ENCODE measurements around the gene NFATC1. TPM values are rescaled to one million over a fixed set of nuclear protein-coding genes. Genes with fewer than 3 reads are reported as not detected.

Gene NFATC1
- total and polyA plus RNA-seq, 2 donors (not counting 1 experiment from before 2014, with no cell fraction given) = 0.92 to 4.3 TPM

- H3K4me1 ChIP-seq (ENCODE audit: control insufficient read depth, extremely low read depth, insufficient read depth, low read length) = no peaks in the 10 kb centered on the region
- H3K4me2 ChIP-seq (ENCODE audit: extremely low read depth, insufficient read depth, low read length) = no peak overlapping the region
- no peaks in the 10 kb centered on the region for H3K79me2 ChIP-seq (ENCODE audit: control insufficient read depth, insufficient read depth, low read length)
- DNase-seq (ENCODE audit: low read depth in 2 of 2) = no peak
- TF ChIP-seq EZH2 (IDR thresholded peaks at IDR 0.05; ENCODE audit: low read length, missing control alignments) (no peak), CTCF (conservative IDR thresholded peaks at IDR 0.05 in 1 of 2, IDR thresholded peaks at IDR 0.05 in 1 of 2; ENCODE audit: low read depth in 1 of 2, low read length in 2 of 2) (no peak)
- no peaks in the 10 kb centered on the region for H3K9me3 ChIP-seq (ENCODE audit: control insufficient read depth, insufficient read depth, low read depth, low read length)
- H3K36me3 ChIP-seq (ENCODE audit: control insufficient read depth, insufficient read depth, low read length) = no peaks in the 10 kb centered on the region
- H2AFZ ChIP-seq (ENCODE audit: low read length) = no peak overlapping the region
- H3K4me3 ChIP-seq (replicated peaks in 1 of 4; ENCODE audit: control extremely low read depth in 1 of 4, insufficient read depth in 1 of 4, low read depth in 3 of 4, low read length in 4 of 4) = no peak overlapping the region
- no peak overlapping the region for H3K27ac ChIP-seq (ENCODE audit: insufficient read depth, low read length)
- no peaks in the 10 kb centered on the region for H3K27me3 ChIP-seq (ENCODE audit: control insufficient read depth, insufficient read depth, low read length)
- H3K9ac ChIP-seq (ENCODE audit: insufficient read depth, low read length) = no peak overlapping the region
- H4K20me1 ChIP-seq (ENCODE audit: control insufficient read depth, extremely low read depth, insufficient read depth, low read length) = no peaks in the 10 kb centered on the region
Measured at GRCh38 chr18:79568543-79569205, 172.9 kb downstream of the NFATC1 start.

GRCh38 chr18:79569720-79570119 is 174.0 kb downstream of the NFATC1 start:
- H3K4me1 ChIP-seq (ENCODE audit: control insufficient read depth, extremely low read depth, insufficient read depth, low read length) = no peaks in the 10 kb centered on the region

More at GRCh38 chr18:79569720-79570119, 174.0 kb downstream of the NFATC1 start:
- Histone ChIP-seq H3K36me3 (ENCODE audit: control insufficient read depth, insufficient read depth, low read length) (no peaks in the 10 kb centered on the region), H3K9ac (ENCODE audit: insufficient read depth, low read length) (no peak overlapping the region), H3K79me2 (ENCODE audit: control insufficient read depth, insufficient read depth, low read length) (no peaks in the 10 kb centered on the region), H3K27ac (ENCODE audit: insufficient read depth, low read length) (no peak overlapping the region), H4K20me1 (ENCODE audit: control insufficient read depth, extremely low read depth, insufficient read depth, low read length) (no peaks in the 10 kb centered on the region), H3K9me3 (ENCODE audit: control insufficient read depth, insufficient read depth, low read depth, low read length) (no peaks in the 10 kb centered on the region), H3K4me3 (replicated peaks in 1 of 4; ENCODE audit: control extremely low read depth in 1 of 4, insufficient read depth in 1 of 4, low read depth in 3 of 4, low read length in 4 of 4) (no peak overlapping the region), H2AFZ (ENCODE audit: low read length) (no peak overlapping the region), H3K4me2 (ENCODE audit: extremely low read depth, insufficient read depth, low read length) (no peak overlapping the region), H3K27me3 (ENCODE audit: control insufficient read depth, insufficient read depth, low read length) (no peaks in the 10 kb centered on the region)
- TF ChIP-seq EZH2 (IDR thresholded peaks at IDR 0.05; ENCODE audit: low read length, missing control alignments) = no peak
- no peak for TF ChIP-seq CTCF (conservative IDR thresholded peaks at IDR 0.05 in 1 of 2, IDR thresholded peaks at IDR 0.05 in 1 of 2; ENCODE audit: low read depth in 1 of 2, low read length in 2 of 2)
- DNase-seq (ENCODE audit: low read depth in 2 of 2) = no peak
